Kidney (tissue), 14 donors: ENCODE measurements around the gene SPPL2C. TPM values are rescaled to one million over a fixed set of nuclear protein-coding genes. Genes with fewer than 3 reads are reported as not detected.
"Not testable (repeated sequence)": the region's sequence is repeated elsewhere in the genome, so short reads cannot be mapped to it uniquely, and the experiment has no call there.

ENCODE experiments used
- DNase-seq, 5 donors: peaks; one replicate each; pipeline ENCODE4 v3.0.0-alpha.2; 2013 to 2020
- FAIRE-seq: peaks from 2 replicates; lab custom pipeline; 2012; peaks lifted over from hg19 to GRCh38; lab: Jason Lieb, UNC
- H3K27ac ChIP-seq, 2 donors: one replicate each; pipeline ENCODE4 v1.7.0; 2013; ENCODE audit warnings: low read depth in 2 of 2, low read length in 2 of 2, inconsistent platforms in 1 of 2
- H3K27me3 ChIP-seq: one replicate; pipeline ENCODE4 v1.7.1; 2013; ENCODE audit warnings: low read length, inconsistent platforms; ENCODE audit not compliant: control insufficient read depth, insufficient read depth
- H3K36me3 ChIP-seq, 3 donors: one replicate each; pipeline versions ENCODE4 v1.7.0 to v1.7.1; 2013; ENCODE audit warnings: low read length in 3 of 3, control low read depth in 1 of 3, inconsistent platforms in 1 of 3; ENCODE audit not compliant: insufficient read depth in 3 of 3, control insufficient read depth in 2 of 3
- H3K4me1 ChIP-seq, 3 donors: one replicate each; pipeline versions ENCODE4 v1.7.0 to v1.7.1; 2013; ENCODE audit warnings: low read length in 3 of 3, inconsistent platforms in 1 of 3, low read depth in 1 of 3; ENCODE audit not compliant: control insufficient read depth in 2 of 3, insufficient read depth in 2 of 3
- H3K4me3 ChIP-seq, 3 donors: one replicate each; pipeline versions ENCODE4 v1.7.0 to v1.8.1; 2013; ENCODE audit warnings: low read length in 3 of 3, control low read depth in 1 of 3, inconsistent platforms in 1 of 3
- H3K9ac ChIP-seq, 3 donors: one replicate each; pipeline versions ENCODE4 v1.7.0 to v1.7.1; 2013; ENCODE audit warnings: low read length in 3 of 3, control low read depth in 1 of 3, inconsistent platforms in 1 of 3
- H3K9me3 ChIP-seq, 3 donors: one replicate each; pipeline versions ENCODE4 v1.7.0 to v1.7.1; 2013; ENCODE audit warnings: low read length in 3 of 3, control low read depth in 1 of 3, inconsistent platforms in 1 of 3; ENCODE audit not compliant: control insufficient read depth in 2 of 3, insufficient read depth in 1 of 3
- intact Hi-C: fragments of 100-400 bp; cut with DNase I; formaldehyde crosslinking; loops from one replicate; pipeline ENCODE4 v1.11.1; 2022
- polyA plus RNA-seq: library from polyadenylated mRNA; stranded (reverse); fragments of 350-450 nt; fragmentation: Illumina TruSeq; extraction: RNeasy Lipid Tissue Mini Kit (QIAGEN cat#74804); gene quantifications from one replicate; pipeline ENCODE4 v1.2.3, GENCODE V29; 2014; ENCODE audit warnings: low read depth, low replicate concordance; ENCODE audit not compliant: insufficient read depth
- total RNA-seq: library from RNA; stranded (reverse); fragmentation: NEBNext Ultra II Directional; extraction: Animal tissue kit (Norgen Biotek cat#: 25700); gene quantifications from one replicate; pipeline ENCODE4 v1.2.1, GENCODE V29; 2021
- TF ChIP-seq, protein P1 (sequence below): IDR thresholded peaks from 3 replicates; pipeline ENCODE4 v1.5.1; 2012; ENCODE audit warnings: mild to moderate bottlenecking, moderate library complexity, borderline replicate concordance; ENCODE audit not compliant: insufficient read depth; ENCODE audit errors: extremely low read depth
- donor health status: control.
- donor health status: control.
- donor health status: control.
- donor health status: control.
- donor health status: control.
- donor health status: DM: yes; HTN: yes; CAD: no.
- donor health status: Normal renal cell carcinoma (clear cell type).

The SPPL2C gene
- total and polyA plus RNA-seq, 2 donors from 2014 or later, result not detected

GRCh38 chr17:45855691-45856336 is 11.1 kb downstream of the SPPL2C start:
- intact Hi-C loops, result no loop called here

DNA sequence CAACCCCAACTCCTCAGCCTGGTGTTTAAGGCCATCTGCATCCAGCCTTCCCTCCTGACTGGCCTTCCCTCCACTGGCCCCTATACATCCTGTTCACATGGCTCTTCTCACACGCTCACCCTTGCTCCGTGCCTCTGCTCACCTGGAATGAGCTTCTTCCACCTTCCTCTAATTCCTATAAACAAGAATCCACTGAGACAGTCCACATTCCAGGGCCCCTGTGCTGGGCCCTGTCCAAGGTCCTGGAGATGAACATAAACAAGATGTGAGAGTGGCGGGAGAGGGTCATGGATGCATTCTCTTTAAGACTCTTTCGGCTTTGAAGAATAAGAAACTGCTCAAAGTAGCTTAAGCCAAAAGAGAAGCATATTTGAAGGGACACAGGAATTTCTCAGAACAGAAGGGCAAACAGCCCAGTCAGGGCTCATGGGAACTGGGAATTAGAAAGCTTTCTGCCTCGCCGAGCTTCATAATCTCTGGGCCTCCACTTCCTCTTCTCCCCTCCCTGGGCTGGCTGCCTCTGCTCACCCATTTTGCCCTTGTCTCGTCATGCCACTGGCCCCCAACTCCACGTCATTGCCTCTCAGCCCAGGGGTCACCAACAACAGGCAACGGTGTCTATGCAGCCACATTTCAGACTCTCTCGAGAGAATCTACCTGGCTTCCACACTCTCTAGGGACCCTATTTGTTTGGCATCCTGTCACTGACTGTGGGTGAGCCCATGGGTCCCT is 13.5 kb downstream of the SPPL2C start:
- peak in 4 of 5 donors; percentile 56 to 92 (median 86) for DNase-seq
- no peak overlapping the region for H3K9ac ChIP-seq
- no peak overlapping the region for H3K27ac ChIP-seq
- TF ChIP-seq, protein P1, sequence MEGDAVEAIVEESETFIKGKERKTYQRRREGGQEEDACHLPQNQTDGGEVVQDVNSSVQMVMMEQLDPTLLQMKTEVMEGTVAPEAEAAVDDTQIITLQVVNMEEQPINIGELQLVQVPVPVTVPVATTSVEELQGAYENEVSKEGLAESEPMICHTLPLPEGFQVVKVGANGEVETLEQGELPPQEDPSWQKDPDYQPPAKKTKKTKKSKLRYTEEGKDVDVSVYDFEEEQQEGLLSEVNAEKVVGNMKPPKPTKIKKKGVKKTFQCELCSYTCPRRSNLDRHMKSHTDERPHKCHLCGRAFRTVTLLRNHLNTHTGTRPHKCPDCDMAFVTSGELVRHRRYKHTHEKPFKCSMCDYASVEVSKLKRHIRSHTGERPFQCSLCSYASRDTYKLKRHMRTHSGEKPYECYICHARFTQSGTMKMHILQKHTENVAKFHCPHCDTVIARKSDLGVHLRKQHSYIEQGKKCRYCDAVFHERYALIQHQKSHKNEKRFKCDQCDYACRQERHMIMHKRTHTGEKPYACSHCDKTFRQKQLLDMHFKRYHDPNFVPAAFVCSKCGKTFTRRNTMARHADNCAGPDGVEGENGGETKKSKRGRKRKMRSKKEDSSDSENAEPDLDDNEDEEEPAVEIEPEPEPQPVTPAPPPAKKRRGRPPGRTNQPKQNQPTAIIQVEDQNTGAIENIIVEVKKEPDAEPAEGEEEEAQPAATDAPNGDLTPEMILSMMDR, result no peak
- no peak overlapping the region for H3K4me3 ChIP-seq
- H3K9me3 ChIP-seq, result no peaks in the 10 kb centered on the region
- H3K4me1 ChIP-seq, result no peaks in the 10 kb centered on the region
- no peaks in the 10 kb centered on the region for H3K27me3 ChIP-seq
- intact Hi-C loops, result no loop called here
- H3K36me3 ChIP-seq, result no peaks in the 10 kb centered on the region
- FAIRE-seq, result no peak

More at GRCh38 chr17:45855691-45856336, 11.1 kb downstream of the SPPL2C start:
- Histone ChIP-seq H3K36me3 (no peaks in the 10 kb centered on the region), H3K4me3 (no peak overlapping the region), H3K9ac (no peak overlapping the region), H3K4me1 (no peaks in the 10 kb centered on the region), H3K9me3 (no peaks in the 10 kb centered on the region), H3K27me3 (no peaks in the 10 kb centered on the region), H3K27ac (no peak overlapping the region)
- DNase-seq, result no peak
- TF ChIP-seq, protein P1, result no peak
- FAIRE-seq, result no peak

- Histone ChIP-seq H3K36me3 (no peaks in the 10 kb centered on the region), H3K9ac (no peak overlapping the region), H3K27ac (no peak overlapping the region), H3K9me3 (no peaks in the 10 kb centered on the region), H3K4me3 (no peak overlapping the region), H3K27me3 (no peaks in the 10 kb centered on the region), H3K4me1 (no peaks in the 10 kb centered on the region)
- no peak for DNase-seq
- TF ChIP-seq, protein P1, result no peak
- intact Hi-C loops, result no loop called here
- FAIRE-seq, result no peak
Measured at GRCh38 chr17:45861165-45861564, 16.5 kb downstream of the SPPL2C start.

DNA sequence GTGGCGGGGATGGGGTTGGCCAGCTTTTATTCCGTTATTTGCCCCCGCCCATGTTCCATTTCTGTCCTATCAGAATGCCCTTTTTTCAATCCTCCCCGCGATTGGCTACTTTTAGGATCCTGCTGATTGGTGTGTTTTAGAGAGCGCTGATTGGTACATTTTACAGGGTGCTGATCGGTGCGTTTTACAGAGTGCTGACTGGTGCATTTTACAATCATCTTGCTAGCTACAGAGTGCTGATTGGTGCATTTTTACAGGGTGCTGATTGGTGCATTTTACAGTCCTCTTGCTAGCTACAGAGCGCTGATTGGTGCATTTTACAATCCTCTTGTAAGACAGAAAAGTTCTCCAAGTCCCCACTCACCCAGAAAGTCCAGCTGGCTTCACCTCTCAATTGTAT is 17.4 kb downstream of the SPPL2C start:
- DNase-seq, H3K4me3 ChIP-seq, H3K4me1 ChIP-seq, H3K27me3 ChIP-seq, FAIRE-seq, H3K9me3 ChIP-seq, H3K9ac ChIP-seq, intact Hi-C loops, H3K36me3 ChIP-seq, H3K27ac ChIP-seq: not testable (repeated sequence)
